WTC11 (cell line): ENCODE data around the gene SLC37A1. TPM values are rescaled to one million over a fixed set of nuclear protein-coding genes. Genes with fewer than 3 reads are reported as not detected.

Experiments
- ATAC-seq: fragments of 200-7000 bp; cut with Tn5 transposase; 2 replicates; pipeline ENCODE4 v1.10.0; 2021; ENCODE audit warnings: mild to moderate bottlenecking, moderate library complexity
- CTCF ChIA-PET: fragments of 300-600 bp; sonication (Branson Sonifier 250); formaldehyde crosslinking; loops from one replicate; lab custom pipeline; 2021; ENCODE audit warnings: antibody characterized with exemption; lab: Charles Lee
- POLR2A ChIA-PET: fragments of 350-600 bp; sonication (Branson Sonifier 250); formaldehyde crosslinking; loops from one replicate; lab custom pipeline; 2021; ENCODE audit warnings: antibody characterized with exemption; lab: Charles Lee
- DNase-seq: peaks from one replicate; pipeline ENCODE4 v3.0.0; 2021; ENCODE audit warnings: low spot score
- H3K27ac Mint-ChIP-seq: 2 replicates; pipeline ENCODE4 v1.8.0; 2021; ENCODE audit warnings: mixed read lengths
- H3K27me3 Mint-ChIP-seq: 2 replicates; pipeline ENCODE4 v1.8.0; 2021; ENCODE audit warnings: low read depth, mild to moderate bottlenecking, moderate library complexity, mixed read lengths
- H3K36me3 Mint-ChIP-seq: 2 replicates; pipeline ENCODE4 v1.8.0; 2021; ENCODE audit warnings: mixed read lengths
- H3K4me1 Mint-ChIP-seq: 2 replicates; pipeline ENCODE4 v1.8.0; 2022; ENCODE audit warnings: mixed read lengths
- H3K4me3 Mint-ChIP-seq: 2 replicates; pipeline ENCODE4 v1.8.0; 2021; ENCODE audit warnings: mild to moderate bottlenecking, moderate library complexity, mixed read lengths
- H3K9me3 Mint-ChIP-seq: 2 replicates; pipeline ENCODE4 v1.8.0; 2021; ENCODE audit warnings: mixed read lengths
- AFF4 ChIP-seq: sonication (generic); formaldehyde crosslinking; IDR thresholded peaks from 2 replicates; pipeline ENCODE4 v1.8.1; 2023; ENCODE audit warnings: mild to moderate bottlenecking, missing genetic modification reagents, borderline replicate concordance
- CREM ChIP-seq: sonication (generic); formaldehyde crosslinking; IDR thresholded peaks from 2 replicates; pipeline ENCODE4 v1.8.1; 2022; ENCODE audit warnings: mild to moderate bottlenecking, missing genetic modification reagents, moderate library complexity
- CTCF ChIP-seq: fragments of 200-600 bp; IDR thresholded peaks from 2 replicates; pipeline ENCODE4 v1.8.0; 2022; ENCODE audit warnings: antibody characterized with exemption
- E2F4 ChIP-seq: sonication (generic); formaldehyde crosslinking; IDR thresholded peaks from 2 replicates; pipeline ENCODE4 v1.8.1; 2022; ENCODE audit warnings: low read depth, mild to moderate bottlenecking, moderate library complexity, missing genetic modification reagents, borderline replicate concordance
- E2F5 ChIP-seq: sonication (generic); formaldehyde crosslinking; IDR thresholded peaks from 2 replicates; pipeline ENCODE4 v1.8.1; 2022; ENCODE audit warnings: mild to moderate bottlenecking, moderate library complexity, missing genetic modification reagents
- ESRRA ChIP-seq: sonication (generic); formaldehyde crosslinking; IDR thresholded peaks from 2 replicates; pipeline ENCODE4 v1.8.1; 2022; ENCODE audit warnings: mild to moderate bottlenecking, missing genetic modification reagents, borderline replicate concordance
- FOXP4 ChIP-seq: sonication (generic); formaldehyde crosslinking; IDR thresholded peaks from 2 replicates; pipeline ENCODE4 v1.8.0; 2022; ENCODE audit warnings: mild to moderate bottlenecking, missing genetic modification reagents
- PREB ChIP-seq: sonication (generic); formaldehyde crosslinking; IDR thresholded peaks from 2 replicates; pipeline ENCODE4 v1.8.1; 2022; ENCODE audit warnings: mild to moderate bottlenecking, missing genetic modification reagents, moderate library complexity, borderline replicate concordance
- SOX15 ChIP-seq: fragments of 250-450 bp; sonication (Bioruptor Pico); IDR thresholded peaks from 2 replicates; pipeline ENCODE4 v1.9.0; 2021; ENCODE audit warnings: mild to moderate bottlenecking
- SP1 ChIP-seq: sonication (generic); formaldehyde crosslinking; conservative IDR thresholded peaks from 2 replicates; pipeline ENCODE4 v1.8.1; 2022; ENCODE audit warnings: missing genetic modification reagents
- ZBTB43 ChIP-seq: sonication (generic); formaldehyde crosslinking; IDR thresholded peaks from 2 replicates; pipeline ENCODE4 v1.8.1; 2023; ENCODE audit warnings: mild to moderate bottlenecking, missing genetic modification reagents
- ZNF219 ChIP-seq: sonication (generic); formaldehyde crosslinking; IDR thresholded peaks from 2 replicates; pipeline ENCODE4 v1.8.0; 2023; ENCODE audit warnings: missing genetic modification reagents, mild to moderate bottlenecking, borderline replicate concordance
- ZNF671 ChIP-seq: fragments of 250-450 bp; sonication (Bioruptor Pico); IDR thresholded peaks from 2 replicates; pipeline ENCODE4 v1.8.0; 2021; ENCODE audit warnings: mild to moderate bottlenecking
- total RNA-seq: library from RNA; stranded (reverse); gene quantifications from 3 replicates; pipeline ENCODE4 v1.2.3, GENCODE V29; 2021

SLC37A1 gene
- total RNA-seq, 1 experiment from 2014 or later: 22.7 TPM

- no peak for TF ChIP-seq ZNF219 (CRISPR knock-in tag)
- TF ChIP-seq SOX15: no peak
Measured at GRCh38 chr21:42621166-42621818, 107.6 kb downstream of the SLC37A1 start (continued).

- peaks cover 17% of the 10 kb centered on the region for H3K4me1 Mint-ChIP-seq
- H3K36me3 Mint-ChIP-seq: no peaks in the 10 kb centered on the region
- H3K27me3 Mint-ChIP-seq: peaks cover 7% of the 10 kb centered on the region
- H3K9me3 Mint-ChIP-seq: peaks cover 4% of the 10 kb centered on the region
- ChIA-PET POLR2A (no interaction called here), CTCF (no interaction called here)
- H3K4me3 Mint-ChIP-seq: no peak overlapping the region
- no peak for ATAC-seq
- TF ChIP-seq FOXP4 (CRISPR knock-in tag) (no peak), SP1 (no peak), E2F4 (no peak), ZBTB43 (CRISPR knock-in tag) (no peak), ZNF671 (CRISPR knock-in tag) (no peak), E2F5 (CRISPR knock-in tag) (no peak), AFF4 (CRISPR knock-in tag) (no peak), CREM (CRISPR knock-in tag) (no peak), ESRRA (CRISPR knock-in tag) (no peak), PREB (CRISPR knock-in tag) (no peak), CTCF (no peak)
- no peak for DNase-seq
- H3K27ac Mint-ChIP-seq: no peak overlapping the region
Measured at GRCh38 chr21:42621819-42622177, 108.1 kb downstream of the SLC37A1 start.
